Umbilical cord (tissue), 2 donors: ENCODE measurements around the gene U2AF2. TPM values are rescaled to one million over a fixed set of nuclear protein-coding genes. Genes with fewer than 3 reads are reported as not detected.

Experiments used
- DNase-seq: peaks from one replicate; pipeline ENCODE4 v3.0.0-alpha.2; 2015; ENCODE audit warnings: low spot score
- total RNA-seq: library from RNA; depleted of rRNA; stranded (reverse); fragments of >200 nt; gene quantifications from one replicate; pipeline ENCODE4 v1.2.3, GENCODE V29; 2014; ENCODE audit warnings: low replicate concordance; ENCODE audit not compliant: insufficient read depth

The U2AF2 gene
- total RNA-seq, 1 donor from 2014 or later: 40.7 TPM

GRCh38 chr19:55656988-55657747 is 2.3 kb downstream of the U2AF2 start:
- DNase-seq: no peak

GRCh38 chr19:55658846-55659459 is 4.1 kb downstream of the U2AF2 start:
- DNase-seq: no peak

GRCh38 chr19:55659822-55660221 is 5.0 kb downstream of the U2AF2 start:
- DNase-seq: no peak

GRCh38 chr19:55660404-55660803 is 5.6 kb downstream of the U2AF2 start:
- no peak for DNase-seq

GRCh38 chr19:55660991-55661390 is 6.2 kb downstream of the U2AF2 start:
- DNase-seq: no peak

- no peak for DNase-seq
These were observed 7.0 kb downstream of the U2AF2 start for GRCh38 chr19:55661826-55662225.

GRCh38 chr19:55663846-55664536 is 9.2 kb downstream of the U2AF2 start:
- DNase-seq: no peak

- DNase-seq: no peak
These were observed 11.6 kb downstream of the U2AF2 start for GRCh38 chr19:55666343-55667005.

GRCh38 chr19:55667006-55667381 is 12.2 kb downstream of the U2AF2 start:
- DNase-seq: no peak

GRCh38 chr19:55667511-55667910 is 12.7 kb downstream of the U2AF2 start:
- DNase-seq: no peak

- DNase-seq: no peak
These were observed 13.1 kb downstream of the U2AF2 start for GRCh38 chr19:55667958-55668357.

- no peak for DNase-seq
These were observed 13.9 kb downstream of the U2AF2 start for GRCh38 chr19:55668603-55669348.

GRCh38 chr19:55669418-55670279 is 14.8 kb downstream of the U2AF2 start:
- no peak for DNase-seq

- DNase-seq: no peak
These were observed 15.6 kb downstream of the U2AF2 start for GRCh38 chr19:55670280-55671053.

GRCh38 chr19:55671054-55671378 is 16.2 kb downstream of the U2AF2 start:
- DNase-seq: no peak

- DNase-seq: no peak
These were observed 17.6 kb downstream of the U2AF2 start for GRCh38 chr19:55672418-55672817.

GRCh38 chr19:55673465-55673864 is 18.6 kb downstream of the U2AF2 start:
- DNase-seq: no peak

GRCh38 chr19:55673889-55674288 is 19.1 kb downstream of the U2AF2 start:
- no peak for DNase-seq

- DNase-seq: no peak
These were observed 19.6 kb downstream of the U2AF2 start for GRCh38 chr19:55674459-55674840.
